ENCODE measurements around the gene APBA1.

DNA sequence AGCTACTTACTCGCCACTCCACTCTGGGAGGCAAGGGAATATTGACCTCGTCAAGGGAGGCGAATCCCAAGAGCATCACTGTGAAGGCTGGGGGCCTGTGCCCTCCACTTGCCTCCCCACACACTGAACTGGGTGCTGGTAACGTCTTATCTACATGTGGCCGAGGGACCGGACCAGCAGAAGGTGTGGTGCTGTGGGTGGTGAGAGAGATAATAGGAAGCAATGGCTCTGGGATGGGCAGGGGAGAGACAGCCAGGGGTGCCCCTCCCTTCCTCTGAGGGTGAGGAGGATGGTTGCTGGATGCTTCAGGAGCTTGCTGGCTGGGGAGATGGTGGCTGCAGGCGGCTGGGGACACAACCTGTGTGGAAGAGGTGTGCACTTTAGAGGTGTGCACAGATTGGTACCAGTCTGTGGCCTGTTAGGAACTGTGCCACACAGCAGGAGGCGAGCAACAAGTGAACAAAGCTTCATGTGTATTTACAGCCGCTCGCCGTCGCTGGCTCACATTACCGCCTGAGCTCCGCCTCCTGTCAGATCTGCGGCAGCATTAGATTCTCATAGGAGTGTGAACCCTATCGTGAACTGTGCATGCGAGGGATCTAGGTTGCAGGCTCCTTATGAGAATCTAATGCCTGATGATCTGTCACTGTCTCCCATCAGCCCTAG is 246.9 kb downstream of the APBA1 start:
- TF ChIP-seq POLR2A (IDR thresholded peaks at IDR 0.05; ENCODE audit: low read depth, low read length) (no peak), SPI1 (IDR thresholded peaks at IDR 0.05; ENCODE audit: low read depth, low read length) (no peak), PAX5 (IDR thresholded peaks at IDR 0.05; ENCODE audit: insufficient read depth, low read length, severe bottlenecking) (no peak), POLR2AphosphoS5 (IDR thresholded peaks at IDR 0.05; ENCODE audit: low read depth, low read length) (no peak), TAF1 (IDR thresholded peaks at IDR 0.05; ENCODE audit: low read depth, low read length) (no peak), POU2F2 (IDR thresholded peaks at IDR 0.05; ENCODE audit: low read depth, low read length) (no peak)
